Glomerular endothelial cell (primary cell): ENCODE results near the gene TSPAN9. TPM values are rescaled to one million over a fixed set of nuclear protein-coding genes. Genes with fewer than 3 reads are reported as not detected.

Source experiments
- DNase-seq: peaks from one replicate; pipeline ENCODE4 v3.0.0-alpha.2; 2011; ENCODE audit warnings: low read depth, low spot score; ENCODE audit errors: extremely low read depth
- total RNA-seq: library from RNA; depleted of rRNA; stranded (reverse); fragments of >200 nt; gene quantifications from 2 replicates; pipeline ENCODE4 v1.2.3, GENCODE V29; 2015

The TSPAN9 gene
- total RNA-seq, 1 donor from 2014 or later: 65.5 TPM

GRCh38 chr12:3200814-3201233 lies 123.6 kb downstream of the TSPAN9 start:
- no peak for DNase-seq

- no peak for DNase-seq
Observed at GRCh38 chr12:3201339-3202051, 124.3 kb downstream of the TSPAN9 start.

- no peak for DNase-seq
Observed at GRCh38 chr12:3202096-3202495, 124.9 kb downstream of the TSPAN9 start.

GRCh38 chr12:3202734-3203446 lies 125.7 kb downstream of the TSPAN9 start:
- no peak for DNase-seq

GRCh38 chr12:3203713-3204112 lies 126.5 kb downstream of the TSPAN9 start:
- DNase-seq: no peak

GRCh38 chr12:3204143-3204542 lies 127.0 kb downstream of the TSPAN9 start:
- no peak for DNase-seq

- no peak for DNase-seq
Observed at GRCh38 chr12:3204730-3205531, 127.8 kb downstream of the TSPAN9 start.

- no peak for DNase-seq
Observed at GRCh38 chr12:3205742-3206519, 128.8 kb downstream of the TSPAN9 start.

- no peak for DNase-seq
Observed at GRCh38 chr12:3206536-3207072, 129.4 kb downstream of the TSPAN9 start.

- no peak for DNase-seq
Observed at GRCh38 chr12:3207175-3207574, 130.0 kb downstream of the TSPAN9 start.

- DNase-seq: no peak
Observed at GRCh38 chr12:3207858-3208257, 130.7 kb downstream of the TSPAN9 start.

GRCh38 chr12:3213188-3213587 lies 136.0 kb downstream of the TSPAN9 start:
- DNase-seq: no peak

- no peak for DNase-seq
Observed at GRCh38 chr12:3213768-3214167, 136.6 kb downstream of the TSPAN9 start.

- DNase-seq: no peak
Observed at GRCh38 chr12:3214526-3215365, 137.6 kb downstream of the TSPAN9 start.

- DNase-seq: no peak
Observed at GRCh38 chr12:3215410-3215975, 138.3 kb downstream of the TSPAN9 start.

GRCh38 chr12:3216097-3216496 lies 138.9 kb downstream of the TSPAN9 start:
- no peak for DNase-seq

- DNase-seq: peak; percentile 63
Observed at GRCh38 chr12:3216726-3217682, 139.8 kb downstream of the TSPAN9 start.

- DNase-seq: no peak
Observed at GRCh38 chr12:3217683-3218079, 140.5 kb downstream of the TSPAN9 start.
